Prostate gland (tissue), 2 donors: ENCODE results near the gene CIROP. TPM values are rescaled to one million over a fixed set of nuclear protein-coding genes. Genes with fewer than 3 reads are reported as not detected.

ENCODE experiments used
- DNase-seq: peaks from one replicate; pipeline ENCODE4 v3.0.0-alpha.2; 2019; ENCODE audit warnings: low spot score
- H3K27ac ChIP-seq, 2 donors: fragments of 200-600 bp; sonication (generic); 2 replicates each; pipeline ENCODE4 v1.5.1; 2017 to 2019
- H3K27me3 ChIP-seq: fragments of 200-600 bp; sonication (generic); replicated peaks from 2 replicates; pipeline ENCODE4 v1.5.1; 2019; ENCODE audit not compliant: insufficient read depth
- H3K36me3 ChIP-seq, 2 donors: fragments of 200-600 bp; sonication (generic); 1 replicate in 1 of 2; 2 replicates in 1 of 2; pipeline versions ENCODE4 v1.5.1 to v1.8.1; 2017 to 2019
- H3K4me1 ChIP-seq: fragments of 200-600 bp; sonication (generic); replicated peaks from 2 replicates; pipeline ENCODE4 v1.5.1; 2019
- H3K4me3 ChIP-seq, 2 donors: fragments of 200-600 bp; sonication (generic); 2 replicates each; pipeline ENCODE4 v1.5.1; 2017 to 2019
- H3K9me3 ChIP-seq: fragments of 200-600 bp; sonication (generic); 2 replicates; pipeline ENCODE4 v1.5.1; 2017
- POLR2A ChIP-seq: fragments of 450-650 bp; IDR thresholded peaks from one replicate; pipeline ENCODE4 v1.6.1; 2016; ENCODE audit warnings: antibody characterized with exemption, mild to moderate bottlenecking
- POLR2AphosphoS5 ChIP-seq: sonication (generic); formaldehyde crosslinking; IDR thresholded peaks from one replicate; pipeline ENCODE4 v1.6.1; 2017; ENCODE audit warnings: antibody characterized with exemption
- WGBS: methylation state at CpG from one replicate; pipeline ENCODE4 v1.1.5; 2018; 5-methylcytosine and 5-hydroxymethylcytosine counted together
- intact Hi-C: fragments of 100-400 bp; cut with DNase I; formaldehyde crosslinking; loops from one replicate; pipeline ENCODE4 v1.14.2; 2022
- total RNA-seq, 2 donors: library from RNA; depleted of rRNA; stranded (reverse); fragments of >200 nt; gene quantifications; one replicate each; pipeline ENCODE4 v1.1.0, GENCODE V29; 2016
- TF ChIP-seq, protein P1 (sequence below), 4 experiments: fragments of 200-600 bp in 2 of 4; fragments of 450-650 bp in 2 of 4; sonication (generic) in 2 of 4; IDR thresholded peaks; 1 replicate in 3 of 4; 2 replicates in 1 of 4; pipeline ENCODE4 v1.5.1; 2016 to 2019; ENCODE audit warnings: antibody characterized with exemption in 4 of 4, mild to moderate bottlenecking in 2 of 4, moderate library complexity in 2 of 4

CIROP gene
- total RNA-seq, 2 donors from 2014 or later: not detected

DNA sequence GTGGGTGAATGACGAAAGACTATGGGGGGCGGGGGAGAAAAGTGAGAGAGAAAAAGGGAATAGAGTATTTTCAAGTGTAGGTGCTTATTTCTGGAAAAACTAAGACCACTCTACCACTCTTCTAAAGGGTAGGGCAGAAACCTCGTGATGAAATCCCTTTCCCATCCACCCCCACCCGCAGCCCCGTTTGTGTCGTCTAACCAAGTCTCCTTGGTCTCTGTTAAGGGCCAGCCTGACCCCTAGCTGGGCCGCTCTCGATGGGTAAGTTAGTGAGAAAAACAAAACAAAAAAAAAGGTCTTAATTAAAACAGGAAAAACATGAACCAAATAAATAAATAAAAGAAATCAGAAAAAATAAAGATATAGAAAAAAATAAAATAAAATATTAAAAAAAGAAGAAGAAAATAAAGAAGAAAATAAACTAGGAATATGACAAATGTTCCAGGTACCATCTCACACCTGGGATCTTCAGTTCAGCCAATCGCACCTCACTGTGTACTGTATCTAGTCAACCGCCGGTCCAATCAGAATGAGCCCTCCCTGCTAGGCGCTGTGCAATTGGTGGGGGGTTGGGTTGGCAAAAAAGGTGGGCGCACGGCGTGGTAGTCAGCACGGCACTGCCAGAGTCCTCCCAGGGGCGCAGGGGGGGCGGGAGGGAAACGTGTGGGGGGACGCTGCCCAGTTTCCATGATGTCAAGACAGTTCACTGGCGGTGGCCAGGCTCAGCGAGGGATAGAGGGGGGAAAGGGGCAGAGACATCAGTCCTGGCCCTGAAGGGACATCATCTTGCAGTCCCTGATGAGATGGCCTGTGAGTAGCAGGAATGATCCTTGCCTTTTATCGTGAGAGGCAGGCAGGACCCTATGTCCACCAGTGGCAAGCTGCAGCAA is 37.7 kb downstream of the CIROP start:
- H3K36me3 ChIP-seq: peaks cover 20 to 30% of the 10 kb centered on the region in 2 donors
- intact Hi-C loops: no loop called here
- no peak for DNase-seq
- no peak for TF ChIP-seq POLR2AphosphoS5
- TF ChIP-seq, protein P1, sequence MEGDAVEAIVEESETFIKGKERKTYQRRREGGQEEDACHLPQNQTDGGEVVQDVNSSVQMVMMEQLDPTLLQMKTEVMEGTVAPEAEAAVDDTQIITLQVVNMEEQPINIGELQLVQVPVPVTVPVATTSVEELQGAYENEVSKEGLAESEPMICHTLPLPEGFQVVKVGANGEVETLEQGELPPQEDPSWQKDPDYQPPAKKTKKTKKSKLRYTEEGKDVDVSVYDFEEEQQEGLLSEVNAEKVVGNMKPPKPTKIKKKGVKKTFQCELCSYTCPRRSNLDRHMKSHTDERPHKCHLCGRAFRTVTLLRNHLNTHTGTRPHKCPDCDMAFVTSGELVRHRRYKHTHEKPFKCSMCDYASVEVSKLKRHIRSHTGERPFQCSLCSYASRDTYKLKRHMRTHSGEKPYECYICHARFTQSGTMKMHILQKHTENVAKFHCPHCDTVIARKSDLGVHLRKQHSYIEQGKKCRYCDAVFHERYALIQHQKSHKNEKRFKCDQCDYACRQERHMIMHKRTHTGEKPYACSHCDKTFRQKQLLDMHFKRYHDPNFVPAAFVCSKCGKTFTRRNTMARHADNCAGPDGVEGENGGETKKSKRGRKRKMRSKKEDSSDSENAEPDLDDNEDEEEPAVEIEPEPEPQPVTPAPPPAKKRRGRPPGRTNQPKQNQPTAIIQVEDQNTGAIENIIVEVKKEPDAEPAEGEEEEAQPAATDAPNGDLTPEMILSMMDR (IDR thresholded peaks at IDR 0.05): no peak
- TF ChIP-seq POLR2A: no peak
- 87% methylated on average over 23 of the region's 23 CpGs for WGBS
- no peaks in the 10 kb centered on the region for H3K9me3 ChIP-seq
- H3K4me3 ChIP-seq: no peak overlapping the region
- peaks cover 23% of the 10 kb centered on the region for H3K4me1 ChIP-seq
- no peaks in the 10 kb centered on the region for H3K27me3 ChIP-seq
- H3K27ac ChIP-seq: no peak overlapping the region

DNA sequence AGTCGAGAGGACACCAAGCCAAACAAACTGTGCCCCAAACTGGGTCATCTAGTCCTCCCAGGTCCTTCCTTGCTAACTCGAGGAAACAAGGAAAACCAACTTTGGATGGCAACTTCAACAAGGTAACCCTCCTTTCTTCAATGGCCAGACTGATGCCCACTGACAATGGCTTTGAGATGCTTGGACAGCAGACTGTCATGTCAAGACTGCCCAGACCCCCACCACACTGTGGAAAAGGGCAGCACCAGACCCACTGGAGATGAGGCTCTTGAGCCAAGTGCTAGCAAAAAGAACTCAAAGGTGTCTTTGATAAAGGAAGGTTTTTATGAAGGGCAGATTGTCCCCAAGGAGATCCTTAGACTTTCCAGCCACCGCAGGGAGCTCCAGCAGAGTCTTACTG is 38.4 kb downstream of the CIROP start:
- no peak for DNase-seq
- Histone ChIP-seq H3K4me3 (no peak overlapping the region), H3K36me3 (peaks cover 20 to 30% of the 10 kb centered on the region in 2 donors), H3K27me3 (no peaks in the 10 kb centered on the region), H3K9me3 (no peaks in the 10 kb centered on the region), H3K27ac (no peak overlapping the region), H3K4me1 (peaks cover 16% of the 10 kb centered on the region)
- TF ChIP-seq POLR2AphosphoS5: no peak
- no peak for TF ChIP-seq POLR2A
- TF ChIP-seq, protein P1 (IDR thresholded peaks at IDR 0.05): no peak
- intact Hi-C loops: no loop called here
- 88% methylated on average over 3 of the region's 3 CpGs for WGBS

DNA sequence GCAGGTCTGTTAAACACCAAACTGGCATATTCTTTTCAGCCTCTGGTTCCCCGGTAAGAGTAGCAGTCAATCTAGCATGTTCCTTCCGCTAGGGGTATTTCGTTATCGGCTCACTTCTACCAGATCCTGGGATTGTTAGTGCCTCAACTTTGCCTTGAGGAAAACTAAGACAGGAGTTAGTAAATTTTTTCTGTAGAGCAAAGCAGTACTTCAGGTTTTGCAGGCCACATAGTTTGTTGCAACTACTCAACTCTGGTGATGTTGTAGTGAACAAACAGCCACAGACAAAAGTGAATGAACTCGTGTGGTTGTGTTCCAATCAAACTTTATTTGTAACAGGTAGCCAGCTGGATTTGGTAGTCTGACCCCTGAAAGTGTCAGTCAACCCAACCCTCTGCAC is 41.2 kb downstream of the CIROP start:
- Histone ChIP-seq H3K4me3 (no peak overlapping the region), H3K27ac (no peak overlapping the region), H3K4me1 (peaks cover 8% of the 10 kb centered on the region), H3K36me3 (peaks cover 20 to 42% of the 10 kb centered on the region in 2 donors), H3K9me3 (no peaks in the 10 kb centered on the region), H3K27me3 (no peaks in the 10 kb centered on the region)
- no peak for DNase-seq
- no peak for TF ChIP-seq POLR2AphosphoS5
- no peak for TF ChIP-seq POLR2A
- TF ChIP-seq, protein P1 (IDR thresholded peaks at IDR 0.05): no peak
- intact Hi-C loops: no loop called here
- WGBS: 81% methylated on average over 5 of the region's 5 CpGs

DNA sequence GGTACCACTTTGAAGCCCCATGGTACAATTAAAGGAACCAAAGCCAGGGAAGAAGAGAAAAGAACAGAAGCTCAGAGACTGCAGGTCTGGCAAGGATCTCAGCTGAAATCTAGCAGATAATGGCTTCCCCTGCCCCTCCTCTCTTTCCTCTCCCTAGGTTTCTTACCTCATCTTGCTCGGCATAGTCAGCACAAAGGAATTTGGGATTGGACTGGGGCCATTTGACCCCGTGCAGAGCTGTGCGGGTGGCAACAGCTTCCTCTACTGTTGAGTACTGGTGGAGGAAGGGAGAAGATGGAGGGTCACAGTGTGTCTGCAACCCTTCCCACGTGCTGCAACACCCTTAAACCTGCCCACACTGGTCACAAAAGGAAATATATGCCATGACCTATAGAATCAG is 42.8 kb downstream of the CIROP start:
- intact Hi-C loops: no loop called here
- peak; percentile 58 for DNase-seq
- no peak overlapping the region for H3K4me3 ChIP-seq
- H3K27me3 ChIP-seq: no peaks in the 10 kb centered on the region
- TF ChIP-seq POLR2A (no peak), POLR2AphosphoS5 (peak; percentile 78)
- TF ChIP-seq, protein P1 (IDR thresholded peaks at IDR 0.05): no peak
- H3K27ac ChIP-seq: no peak overlapping the region
- WGBS: 15% methylated on average over 4 of the region's 4 CpGs
- H3K36me3 ChIP-seq: peaks cover 14 to 33% of the 10 kb centered on the region in 2 donors
- no peaks in the 10 kb centered on the region for H3K9me3 ChIP-seq
- H3K4me1 ChIP-seq: no peaks in the 10 kb centered on the region
